Lower lobe of right lung (tissue), 2 donors: Measurements from ENCODE around the gene MYDGF. TPM values are rescaled to one million over a fixed set of nuclear protein-coding genes. Genes with fewer than 3 reads are reported as not detected.

Experiments
- ATAC-seq, 2 donors: fragments of 200-7000 bp; cut with Tn5 transposase; one replicate each; pipeline ENCODE4 v1.9.1; 2020 to 2022; ENCODE audit warnings: mild to moderate bottlenecking in 2 of 2, moderate library complexity in 2 of 2
- DNase-seq: peaks from one replicate; pipeline ENCODE4 v3.0.0-alpha.2; 2020
- H3K27ac ChIP-seq: fragments of 200-600 bp; one replicate; pipeline ENCODE4 v1.8.0; 2022
- H3K27me3 ChIP-seq: fragments of 200-600 bp; one replicate; pipeline ENCODE4 v1.8.0; 2022; ENCODE audit warnings: low read depth
- H3K36me3 ChIP-seq: fragments of 200-600 bp; one replicate; pipeline ENCODE4 v1.8.0; 2022; ENCODE audit warnings: mild to moderate bottlenecking
- H3K4me1 ChIP-seq: fragments of 200-600 bp; one replicate; pipeline ENCODE4 v1.8.0; 2022
- H3K4me3 ChIP-seq: fragments of 200-600 bp; one replicate; pipeline ENCODE4 v1.8.0; 2022; ENCODE audit warnings: mild to moderate bottlenecking
- H3K9me3 ChIP-seq: fragments of 200-600 bp; one replicate; pipeline ENCODE4 v1.8.0; 2022
- CTCF ChIP-seq: fragments of 200-600 bp; IDR thresholded peaks from one replicate; pipeline ENCODE4 v1.8.0; 2022; ENCODE audit warnings: antibody characterized with exemption, mild to moderate bottlenecking
- intact Hi-C: fragments of 100-400 bp; cut with DNase I; formaldehyde crosslinking; loops from one replicate; pipeline ENCODE4 v1.11.0; 2022
- total RNA-seq: library from RNA; stranded (reverse); fragmentation: NEBNext Ultra II Directional; extraction: Animal tissue kit (Norgen Biotek cat#: 25700); gene quantifications from one replicate; pipeline ENCODE4 v1.2.1, GENCODE V29; 2021
- donor health status: DM: no; HTN: yes; CAD: no; lungs with severe emphysema.

MYDGF gene
- total RNA-seq, 1 donor from 2014 or later, result 91.6 TPM

- H3K36me3 ChIP-seq, result peaks cover 97% of the 10 kb centered on the region
- H3K4me3 ChIP-seq, result no peak overlapping the region
- H3K27me3 ChIP-seq, result no peaks in the 10 kb centered on the region
- peaks cover 7% of the 10 kb centered on the region for H3K4me1 ChIP-seq
- ATAC-seq (no peak), DNase-seq (no peak)
- intact Hi-C loops, result no loop called here
- no peak overlapping the region for H3K27ac ChIP-seq
- no peaks in the 10 kb centered on the region for H3K9me3 ChIP-seq
- no peak for TF ChIP-seq CTCF
Measured at GRCh38 chr19:4693078-4693350, 22.9 kb upstream of the MYDGF start.

- Histone ChIP-seq H3K4me3 (no peak overlapping the region), H3K36me3 (peaks cover 97% of the 10 kb centered on the region), H3K9me3 (no peaks in the 10 kb centered on the region), H3K27me3 (no peaks in the 10 kb centered on the region), H3K27ac (no peak overlapping the region), H3K4me1 (peaks cover 7% of the 10 kb centered on the region)
- no peak for ATAC-seq
- intact Hi-C loops, result no loop called here
- DNase-seq, result no peak
- no peak for TF ChIP-seq CTCF
Measured at GRCh38 chr19:4692251-4693077, 22.3 kb upstream of the MYDGF start.

GRCh38 chr19:4691373-4691772 lies 21.2 kb upstream of the MYDGF start:
- DNase-seq (peak; percentile 84), ATAC-seq (peak; percentile 41 to 55)

GRCh38 chr19:4690361-4690760 lies 20.2 kb upstream of the MYDGF start:
- ATAC-seq, result no peak
- Histone ChIP-seq H3K27ac (peak overlapping the region; percentile 46), H3K4me1 (peaks cover 7% of the 10 kb centered on the region), H3K36me3 (peaks cover 97% of the 10 kb centered on the region), H3K4me3 (no peak overlapping the region), H3K27me3 (no peaks in the 10 kb centered on the region), H3K9me3 (no peaks in the 10 kb centered on the region)
- TF ChIP-seq CTCF, result no peak
- DNase-seq, result no peak
- intact Hi-C loops, result no loop called here

More at GRCh38 chr19:4691373-4691772, 21.2 kb upstream of the MYDGF start:
- no peaks in the 10 kb centered on the region for H3K9me3 ChIP-seq
- no peak overlapping the region for H3K27ac ChIP-seq
- TF ChIP-seq CTCF, result no peak
- intact Hi-C loops, result no loop called here
- no peaks in the 10 kb centered on the region for H3K27me3 ChIP-seq
- H3K4me3 ChIP-seq, result no peak overlapping the region
- H3K4me1 ChIP-seq, result peaks cover 7% of the 10 kb centered on the region
- peaks cover 97% of the 10 kb centered on the region for H3K36me3 ChIP-seq

- H3K4me3 ChIP-seq, result no peak overlapping the region
- H3K27me3 ChIP-seq, result no peaks in the 10 kb centered on the region
- TF ChIP-seq CTCF, result no peak
- peaks cover 97% of the 10 kb centered on the region for H3K36me3 ChIP-seq
- ATAC-seq (no peak), DNase-seq (no peak)
- H3K4me1 ChIP-seq, result peaks cover 7% of the 10 kb centered on the region
- no peaks in the 10 kb centered on the region for H3K9me3 ChIP-seq
- intact Hi-C loops, result no loop called here
- no peak overlapping the region for H3K27ac ChIP-seq
Measured at GRCh38 chr19:4689403-4689802, 19.3 kb upstream of the MYDGF start.
